Measurements from ENCODE around the gene TCF12.
"Not testable (repeated sequence)": the region's sequence is repeated elsewhere in the genome, so short reads cannot be mapped to it uniquely, and the experiment has no call there.

Gene TCF12

DNA sequence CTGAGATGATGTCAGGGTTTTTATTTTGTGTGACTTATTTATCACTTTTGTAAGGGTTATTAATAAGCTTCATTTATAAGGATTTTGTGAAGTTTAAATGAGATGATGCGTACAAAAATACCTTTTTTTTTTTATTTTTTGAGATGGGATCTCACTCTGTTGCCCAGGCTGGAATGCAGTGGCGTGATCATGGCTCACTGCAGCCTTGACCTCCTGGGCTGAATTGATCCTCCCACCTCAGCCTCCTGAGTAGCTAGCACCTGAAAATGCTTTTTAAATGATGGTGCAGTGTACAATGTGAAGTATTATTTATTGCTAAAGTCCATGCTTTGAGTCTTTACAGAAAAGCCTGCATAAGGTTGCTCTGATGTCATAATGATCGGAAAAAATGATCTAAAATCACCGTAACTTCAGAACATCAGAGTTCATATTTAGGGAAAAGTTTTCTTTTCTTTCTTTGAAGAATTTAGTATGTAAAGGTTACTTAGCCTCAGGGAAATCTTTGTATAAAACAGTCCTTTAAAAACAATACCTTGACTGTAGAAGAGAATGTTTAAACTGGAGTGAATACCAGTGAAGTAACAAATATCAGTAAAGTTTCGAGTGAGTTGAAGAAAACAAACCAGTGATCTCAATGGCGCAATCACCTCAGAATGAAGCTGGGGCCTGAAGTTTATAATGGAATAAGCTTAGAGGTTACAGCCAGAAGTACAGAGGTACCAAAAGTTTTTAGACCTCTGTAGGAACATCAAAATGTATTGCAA, 29.7 kb downstream of the TCF12 start:
- no peak for DNase-seq (ENCODE audit: low read depth)

DNA sequence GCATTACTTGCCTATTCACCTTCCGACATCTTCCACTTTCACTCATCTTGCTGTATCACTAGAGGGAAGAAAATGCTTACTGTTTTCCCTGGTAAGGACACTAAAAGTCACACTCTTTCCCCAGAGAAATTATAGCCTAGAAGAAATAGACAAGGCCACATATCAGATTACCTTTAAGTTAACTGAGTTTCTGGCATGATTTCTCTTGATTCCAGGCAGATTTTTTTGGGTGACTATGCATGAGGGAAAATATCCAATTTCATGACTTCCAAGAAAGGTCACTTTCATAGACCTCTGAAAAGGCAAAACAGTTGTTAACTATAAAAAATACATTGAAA, 30.3 kb downstream of the TCF12 start:
- DNase-seq (ENCODE audit: low read depth): no peak

DNA sequence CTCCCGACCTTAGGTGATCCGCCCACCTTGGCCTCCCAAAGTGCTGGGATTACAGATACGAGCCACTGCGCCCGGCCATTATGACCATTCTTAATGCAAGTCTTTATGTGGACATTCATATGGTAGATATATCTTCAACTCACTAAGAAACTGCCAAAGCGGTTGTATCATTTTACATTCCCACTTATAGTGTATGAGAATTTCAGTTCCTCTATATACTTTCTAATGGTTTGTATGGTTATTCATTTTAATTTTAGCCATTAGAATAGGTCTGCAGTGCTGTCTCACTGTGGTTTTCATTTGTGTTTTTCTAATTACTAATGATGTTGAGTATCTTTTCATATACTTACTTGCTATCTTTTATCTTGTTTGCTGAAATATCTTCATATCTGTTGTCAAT, 32.5 kb downstream of the TCF12 start:
- no peak for DNase-seq (ENCODE audit: low read depth)

DNA sequence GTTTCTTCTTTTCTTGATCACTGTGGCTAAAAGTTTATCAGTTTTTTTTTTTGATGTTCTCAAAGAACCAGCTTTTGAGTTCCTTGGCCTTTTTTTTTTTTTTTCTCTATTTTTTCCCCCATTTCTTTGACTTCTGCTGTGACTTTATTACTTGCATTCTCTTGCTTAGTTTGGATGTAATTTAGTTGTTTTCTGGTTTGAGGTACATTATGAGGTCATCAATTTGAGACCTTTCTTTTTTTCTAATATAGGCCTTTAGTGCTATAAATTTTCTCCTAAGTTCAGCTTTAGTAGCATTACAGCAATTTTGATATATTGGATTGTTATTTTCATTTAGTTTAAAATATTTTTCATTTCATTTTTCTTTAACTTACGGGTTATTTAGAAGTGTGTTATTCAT, 35.3 kb downstream of the TCF12 start:
- no peak for DNase-seq (ENCODE audit: low read depth)

DNA sequence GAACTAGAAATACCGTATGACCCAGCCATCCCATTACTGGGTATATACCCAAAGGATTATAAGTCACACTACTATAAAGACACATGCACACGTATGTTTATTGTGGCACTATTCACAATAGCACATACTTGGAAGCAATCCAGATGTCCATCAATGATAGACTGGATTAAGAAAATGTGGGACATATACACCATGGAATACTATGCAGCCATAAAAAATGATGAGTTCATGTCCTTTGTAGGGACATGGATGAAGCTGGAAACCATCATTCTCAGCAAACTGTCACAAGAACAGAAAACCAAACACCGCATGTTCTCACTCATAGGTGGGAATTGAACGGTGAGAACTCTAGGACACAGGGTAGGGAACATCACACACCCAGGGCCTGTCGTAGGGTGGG, 36.6 kb downstream of the TCF12 start:
- DNase-seq (ENCODE audit: low read depth): not testable (repeated sequence)

DNA sequence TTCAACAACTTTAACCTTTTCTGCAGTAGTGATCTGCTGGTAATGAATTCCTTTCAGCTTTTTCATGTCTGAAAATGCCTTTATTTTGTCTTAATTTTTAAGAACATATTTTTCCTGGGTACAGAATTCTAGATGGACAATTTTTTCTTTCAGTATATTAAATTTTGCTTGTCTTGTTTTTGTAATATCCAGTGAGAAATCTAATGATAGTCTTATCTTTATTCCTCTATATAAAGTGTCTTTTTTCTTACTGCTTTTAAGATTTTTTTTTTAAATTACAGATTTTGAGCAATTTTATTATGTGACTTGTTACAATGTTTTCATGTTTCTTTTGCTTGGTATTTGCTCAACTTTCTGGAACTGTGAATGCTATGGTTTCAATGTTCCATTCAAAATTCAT, 38.1 kb downstream of the TCF12 start:
- no peak for DNase-seq (ENCODE audit: low read depth)

DNA sequence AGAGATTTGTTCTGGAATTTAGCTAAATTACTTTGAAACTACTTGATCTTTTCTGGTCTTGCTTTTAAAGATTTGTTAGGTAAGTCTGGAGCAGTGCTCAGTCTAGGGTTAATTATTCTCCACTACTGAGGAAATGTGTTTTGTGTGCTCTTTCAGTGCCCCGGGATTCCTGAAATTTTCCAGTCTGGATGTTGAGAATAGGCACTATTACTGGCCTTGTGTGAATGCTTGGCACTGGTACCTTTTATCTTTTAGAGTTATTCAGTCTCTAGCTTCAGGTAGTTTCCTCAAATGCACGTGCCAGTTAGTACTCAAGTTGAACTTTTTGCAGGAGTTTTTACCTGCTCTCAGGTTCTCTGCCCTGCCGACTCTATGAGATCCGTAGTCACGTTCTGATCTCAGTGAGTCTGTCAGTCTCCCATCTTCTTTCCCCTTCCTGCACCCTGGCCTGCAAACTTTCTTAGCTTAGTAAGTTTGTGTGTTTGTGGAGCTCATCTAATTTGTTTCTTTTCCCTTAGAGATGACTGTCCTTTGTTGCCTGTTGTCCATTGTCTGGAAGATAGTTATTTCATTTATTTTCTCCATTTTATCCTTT, 39.5 kb downstream of the TCF12 start:
- DNase-seq (ENCODE audit: low read depth): no peak

DNA sequence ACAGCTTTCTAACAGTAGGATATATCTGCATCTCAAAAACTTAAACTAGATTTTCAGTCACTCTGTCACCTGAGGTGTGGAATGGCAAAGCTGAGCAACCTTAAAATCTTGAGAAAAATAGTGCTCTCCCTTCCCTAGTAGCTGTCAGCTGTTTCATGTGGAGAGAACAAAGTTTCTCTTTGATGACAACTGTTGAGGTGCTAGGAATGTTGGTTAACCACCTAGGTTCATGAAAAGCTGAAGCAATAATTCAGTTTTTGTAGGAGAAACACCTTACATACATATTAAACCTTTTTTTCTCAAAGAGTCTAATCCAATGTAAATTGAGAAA, 40.8 kb downstream of the TCF12 start:
- no peak for DNase-seq (ENCODE audit: low read depth)

DNA sequence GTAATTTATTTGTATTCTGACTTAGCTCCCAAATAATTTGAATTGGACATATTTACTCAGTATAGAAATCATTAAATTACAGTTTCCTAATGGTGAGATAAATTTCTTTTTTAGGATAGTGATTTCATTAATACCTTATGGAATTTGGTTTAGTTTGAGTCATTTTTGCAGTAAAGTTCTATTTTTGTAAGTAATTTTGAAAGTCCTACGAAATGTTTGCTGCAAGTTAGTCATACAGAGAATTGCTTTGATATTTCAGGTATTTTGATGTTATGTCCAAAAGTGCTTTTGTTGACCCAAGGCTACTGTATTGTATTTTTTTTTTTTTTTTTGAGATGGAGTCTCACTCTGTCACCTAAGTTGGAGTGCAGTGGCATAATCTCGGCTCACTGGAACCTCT, 41.7 kb downstream of the TCF12 start:
- DNase-seq (ENCODE audit: low read depth): no peak

DNA sequence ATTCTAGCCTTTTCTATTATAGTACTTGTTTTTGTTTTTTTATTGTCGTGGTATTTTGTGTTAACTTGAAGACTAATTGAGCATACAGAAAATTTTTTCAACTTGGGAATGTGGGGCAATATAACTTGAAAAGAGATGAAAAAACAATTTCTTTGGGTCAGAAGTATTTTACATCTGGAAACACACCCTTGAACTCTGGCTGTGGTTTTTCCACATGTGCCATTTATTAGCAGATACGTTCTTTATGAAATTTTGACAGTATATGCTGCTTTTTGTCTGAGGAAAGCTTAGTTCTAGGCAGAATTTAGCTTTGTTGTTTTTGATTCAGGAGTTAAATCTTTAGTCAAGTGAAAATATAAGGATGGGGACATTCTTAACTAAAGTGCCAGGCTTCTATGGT, 44.7 kb downstream of the TCF12 start:
- no peak for DNase-seq (ENCODE audit: low read depth)

DNA sequence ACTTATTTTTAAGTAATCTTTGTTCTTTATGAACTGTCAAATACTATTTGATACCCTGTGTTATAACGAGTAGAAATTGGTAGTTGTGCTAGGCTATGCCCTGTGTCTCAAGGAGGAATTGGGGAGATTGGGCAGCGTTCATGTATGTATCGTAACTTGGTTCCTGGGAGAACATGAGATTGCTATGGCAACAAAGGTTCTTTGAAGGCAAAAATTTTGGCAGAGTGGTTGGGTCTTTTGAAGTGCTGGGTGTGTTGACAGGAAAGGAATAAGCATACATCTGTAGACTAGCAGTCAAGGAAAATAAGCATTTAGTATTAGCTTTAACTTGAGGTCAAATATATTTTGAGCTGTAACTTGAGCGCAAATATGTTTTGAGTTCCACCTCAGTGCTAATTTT, 45.3 kb downstream of the TCF12 start:
- DNase-seq (ENCODE audit: low read depth): no peak

DNA sequence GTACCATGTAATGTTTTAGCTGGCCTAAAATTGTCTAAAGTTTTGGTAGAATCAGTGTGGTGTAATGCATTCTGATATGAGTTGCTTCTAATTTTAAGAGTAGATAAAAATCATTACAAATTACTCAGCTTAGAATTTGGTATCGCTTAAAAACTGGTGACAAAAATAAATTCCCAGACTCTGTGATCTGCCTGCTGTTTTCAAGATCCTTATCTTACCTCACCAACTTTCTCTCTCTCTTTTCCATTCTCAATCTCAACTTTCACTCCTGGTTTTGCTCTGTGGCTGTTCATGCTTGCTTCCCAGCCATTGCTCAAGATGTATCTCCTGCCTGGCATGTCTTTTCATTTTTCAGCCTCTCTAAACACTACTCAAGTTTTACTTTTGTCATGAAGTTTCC, 45.7 kb downstream of the TCF12 start:
- DNase-seq (ENCODE audit: low read depth): no peak

DNA sequence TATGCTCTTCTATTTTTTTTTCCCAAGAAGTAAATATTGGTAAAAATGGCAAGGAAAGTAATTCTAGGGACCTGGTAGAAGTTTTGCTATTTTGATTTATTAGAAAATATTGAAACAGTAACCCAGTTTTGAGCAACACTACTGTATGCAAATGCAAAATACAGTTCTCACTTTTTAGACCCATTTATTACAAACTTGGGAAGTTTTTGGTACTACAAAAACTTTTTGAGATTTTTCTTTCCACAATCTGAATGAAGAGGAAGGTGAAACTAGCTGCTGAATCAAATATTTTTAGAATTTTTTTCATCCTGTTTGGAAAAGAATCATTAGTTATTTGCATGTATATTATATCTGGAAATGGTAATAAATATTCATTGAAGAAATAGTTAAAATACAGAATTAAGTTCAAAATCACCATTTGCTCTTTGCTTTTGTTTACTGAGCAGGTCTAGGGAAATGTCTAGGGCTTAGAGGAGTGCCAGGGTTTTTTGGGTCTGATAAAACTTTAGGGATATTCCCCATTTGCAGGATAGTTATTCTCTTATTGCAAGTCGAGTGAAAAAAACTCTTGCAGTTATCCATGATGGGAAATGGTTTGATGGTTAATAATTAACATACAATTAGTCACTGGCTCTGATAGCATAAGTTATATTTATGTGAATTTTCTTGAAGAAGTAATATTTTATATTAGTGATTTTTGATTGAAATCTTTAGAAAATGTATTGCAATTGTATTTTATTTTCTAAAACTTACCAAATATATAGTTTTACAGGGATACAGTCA, 47.0 kb downstream of the TCF12 start:
- no peak for DNase-seq (ENCODE audit: low read depth)

DNA sequence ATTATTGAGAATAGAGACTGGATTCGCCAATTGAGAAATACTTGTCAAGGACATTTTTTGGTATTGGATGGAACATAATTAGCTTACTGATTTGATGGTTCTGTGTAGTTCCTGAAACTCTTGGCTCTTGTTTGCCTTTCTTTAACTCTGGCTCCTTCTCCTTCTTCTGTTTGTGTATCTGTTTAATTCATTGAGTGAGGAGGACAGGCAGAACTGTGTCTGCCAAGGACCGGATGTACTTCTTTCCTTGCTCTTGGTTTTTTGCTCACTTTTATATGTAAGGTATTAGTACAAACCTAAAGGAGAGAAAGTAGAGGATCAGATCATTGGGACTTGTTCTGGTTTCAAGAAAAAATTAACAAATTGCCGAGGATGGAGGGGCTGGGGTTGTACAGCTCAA, 48.9 kb downstream of the TCF12 start:
- DNase-seq (ENCODE audit: low read depth): no peak

DNA sequence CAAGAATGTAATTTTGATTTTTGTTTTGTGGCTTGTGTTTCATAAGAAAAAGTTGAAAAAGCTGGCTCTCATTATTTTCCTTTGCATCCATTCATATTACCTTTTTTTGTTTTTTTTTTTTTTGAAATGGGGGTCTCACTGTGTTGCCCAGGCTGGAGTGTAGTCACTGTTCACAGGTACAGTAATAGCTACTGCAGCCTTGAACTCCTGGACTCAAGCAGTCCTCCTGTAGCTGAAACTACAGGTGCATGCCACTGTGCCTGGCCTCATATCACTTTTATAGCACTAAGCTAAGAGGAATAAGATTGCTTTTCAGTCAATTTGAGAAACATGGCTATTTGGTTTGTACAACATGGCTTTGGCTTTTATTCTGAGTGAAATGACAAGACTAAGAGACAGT, 49.8 kb downstream of the TCF12 start:
- no peak for DNase-seq (ENCODE audit: low read depth)

DNA sequence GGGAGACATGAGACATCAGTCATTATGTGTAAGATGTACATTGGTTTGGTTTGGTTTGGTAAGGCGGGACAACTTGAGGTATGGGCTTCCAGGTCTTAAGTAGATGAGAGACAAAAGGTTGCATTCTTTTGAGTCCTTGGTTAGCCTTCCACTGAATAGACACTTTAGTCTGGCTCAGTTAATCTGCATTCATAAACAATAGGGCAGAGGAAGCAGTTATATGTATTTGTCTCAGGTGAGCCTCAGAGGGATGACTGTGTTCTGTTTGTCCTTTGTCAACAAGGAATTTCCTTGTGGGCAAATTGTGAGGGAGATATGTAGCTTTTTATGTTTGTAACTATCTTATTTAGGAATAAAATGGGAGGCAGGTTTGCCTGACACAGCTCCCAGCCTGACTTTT, 50.4 kb downstream of the TCF12 start:
- no peak for DNase-seq (ENCODE audit: low read depth)

DNA sequence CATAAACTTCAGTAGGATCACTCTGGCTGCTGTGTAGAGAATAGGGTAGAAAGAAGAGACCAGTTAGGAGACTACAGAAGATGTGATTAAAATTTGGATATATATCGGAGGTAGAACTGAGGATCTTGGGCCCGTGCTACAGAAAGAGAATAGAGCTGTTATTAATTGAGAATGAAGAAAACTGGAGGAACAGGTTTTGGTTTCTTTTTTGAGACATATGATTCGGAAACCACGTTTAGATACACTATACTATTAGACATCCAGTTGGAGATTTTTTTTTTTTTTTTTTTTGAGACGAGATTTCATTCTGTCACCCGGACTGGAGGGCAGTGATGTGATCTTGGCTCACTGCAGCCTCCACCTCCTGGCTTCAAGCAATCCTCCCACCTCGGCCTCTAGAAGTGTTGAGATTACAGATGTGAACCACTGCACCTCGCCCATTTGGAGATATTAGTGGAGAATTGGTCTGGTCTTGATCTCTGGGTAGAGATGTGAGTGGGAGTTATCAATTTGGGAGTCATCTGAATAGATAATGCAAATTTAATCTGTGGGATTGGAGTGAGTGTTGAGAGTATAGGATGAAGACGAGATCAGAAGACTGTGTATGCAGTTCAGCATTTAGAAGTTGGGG, 50.9 kb downstream of the TCF12 start:
- DNase-seq (ENCODE audit: low read depth): no peak

DNA sequence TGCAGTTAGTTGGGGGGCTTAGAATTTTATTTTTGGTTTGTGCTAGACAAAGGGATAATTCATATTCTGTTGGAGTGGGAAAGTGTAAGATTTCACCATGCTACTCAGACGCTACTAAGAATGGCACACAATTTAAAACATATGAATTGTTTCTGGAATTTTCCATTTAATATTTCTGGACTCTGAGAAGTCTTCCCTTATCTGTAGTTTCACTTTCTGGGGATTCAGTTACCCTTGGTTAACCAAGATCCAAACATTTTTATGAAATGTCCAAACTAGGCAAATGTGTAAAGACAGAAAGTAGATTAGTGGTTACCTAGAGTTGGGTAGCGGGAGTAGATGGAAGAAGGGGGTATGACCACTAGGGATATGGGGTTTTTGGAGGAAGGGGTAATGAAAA, 53.1 kb downstream of the TCF12 start:
- no peak for DNase-seq (ENCODE audit: low read depth)

DNA sequence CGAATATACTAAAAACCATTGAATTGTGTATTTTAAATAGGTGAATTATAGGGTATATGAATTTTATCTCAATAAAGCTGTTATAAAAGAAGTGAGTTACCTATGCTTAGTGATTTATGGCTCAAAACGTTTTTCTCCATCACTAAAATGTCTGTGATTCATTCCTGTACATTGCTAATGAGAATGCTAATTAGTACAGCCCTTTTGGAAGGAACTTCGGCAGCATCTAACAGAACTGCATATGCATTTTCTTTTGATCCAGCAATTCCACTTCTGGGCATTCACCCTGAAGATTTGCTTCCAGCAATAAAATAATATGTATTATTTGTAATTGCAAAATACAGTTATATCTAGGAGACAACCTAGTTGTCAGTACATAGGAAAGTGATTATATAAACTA, 53.6 kb downstream of the TCF12 start:
- DNase-seq (ENCODE audit: low read depth): no peak

DNA sequence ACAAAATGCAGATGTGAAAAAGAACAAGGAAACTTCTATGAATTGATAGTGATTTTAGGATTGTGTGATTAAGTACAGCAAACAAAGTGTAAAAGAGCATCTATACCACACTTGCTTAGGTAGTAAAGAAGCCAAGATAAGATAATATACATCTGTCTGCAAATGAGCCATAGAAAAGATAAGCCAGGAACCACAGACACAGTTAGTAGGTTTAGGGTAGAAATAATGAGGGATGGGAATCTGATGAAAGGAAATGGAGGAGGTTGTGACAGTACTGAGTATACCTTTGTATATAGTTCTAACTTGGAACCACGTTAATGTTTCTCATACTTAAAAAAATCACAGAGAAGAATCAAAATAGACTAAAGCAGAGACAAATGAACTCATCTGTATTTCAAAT, 54.0 kb downstream of the TCF12 start:
- no peak for DNase-seq (ENCODE audit: low read depth)

DNA sequence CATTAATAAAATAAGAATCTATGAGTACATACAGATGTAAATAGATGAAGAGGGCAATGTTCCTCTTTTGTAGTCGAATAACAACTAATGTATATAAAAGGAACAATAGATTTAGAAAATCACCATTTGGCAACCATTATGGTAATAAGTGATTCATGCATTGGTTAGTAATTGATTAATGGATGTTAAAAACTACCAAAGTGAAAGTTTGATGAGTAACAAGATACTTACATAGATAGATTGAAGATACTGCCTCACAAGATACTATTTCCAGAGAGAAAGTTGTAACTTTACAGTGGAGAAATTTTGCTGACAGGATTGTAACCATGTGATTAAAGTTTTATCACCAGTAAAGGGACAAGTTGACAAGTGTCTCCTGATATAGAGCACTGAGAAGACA, 55.0 kb downstream of the TCF12 start:
- no peak for DNase-seq (ENCODE audit: low read depth)

DNA sequence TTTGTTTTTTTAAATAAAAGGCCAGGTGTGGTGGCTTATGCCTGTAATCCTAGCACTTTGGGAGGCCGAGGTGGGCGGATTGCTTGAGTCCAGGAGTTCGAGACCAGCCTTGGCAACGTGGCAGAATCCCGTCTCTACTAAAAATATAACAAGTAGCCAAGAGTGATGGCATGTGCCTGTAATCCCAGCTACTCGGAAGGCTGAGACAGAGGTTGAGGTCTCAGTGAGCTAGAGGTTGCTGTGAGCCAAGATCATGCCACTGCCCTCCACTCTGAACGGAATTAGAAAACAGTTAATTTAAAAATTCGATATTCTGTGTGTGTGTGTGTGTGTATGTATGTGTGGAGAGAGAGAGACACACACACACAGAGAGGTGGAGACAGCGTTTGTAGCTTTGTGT, 58.8 kb downstream of the TCF12 start:
- no peak for DNase-seq (ENCODE audit: low read depth)

All from GM04503 (cell line).